SK-N-DZ (cell line): Measurements from ENCODE around the gene COL4A4.

Source experiments
- DNase-seq: peaks from one replicate; pipeline ENCODE4 v3.0.0-alpha.2; 2015; ENCODE audit warnings: low spot score

COL4A4 gene

DNA sequence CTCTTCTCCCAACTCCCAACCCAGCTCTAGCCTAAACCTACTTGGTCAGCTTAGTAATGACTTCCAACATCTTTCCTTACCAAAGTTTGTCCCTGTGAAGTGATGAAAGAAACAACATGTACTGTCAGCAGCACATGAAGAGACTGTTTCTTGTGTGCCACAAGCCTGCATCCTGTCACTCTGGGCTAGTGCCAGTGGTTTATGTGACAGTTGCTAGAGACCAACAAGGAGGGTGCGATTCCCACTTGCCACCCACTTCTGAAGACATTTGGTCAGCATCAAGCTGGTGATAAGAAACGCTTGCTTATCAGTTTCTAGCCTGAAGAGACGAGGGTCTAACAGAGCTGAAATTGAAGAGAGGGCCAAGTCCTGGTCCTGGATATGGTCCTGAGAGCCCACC lies 132.6 kb downstream of the COL4A4 start:
- DNase-seq, result no peak

GRCh38 chr2:227030789-227031188 lies 133.2 kb downstream of the COL4A4 start:
- DNase-seq, result no peak

DNA sequence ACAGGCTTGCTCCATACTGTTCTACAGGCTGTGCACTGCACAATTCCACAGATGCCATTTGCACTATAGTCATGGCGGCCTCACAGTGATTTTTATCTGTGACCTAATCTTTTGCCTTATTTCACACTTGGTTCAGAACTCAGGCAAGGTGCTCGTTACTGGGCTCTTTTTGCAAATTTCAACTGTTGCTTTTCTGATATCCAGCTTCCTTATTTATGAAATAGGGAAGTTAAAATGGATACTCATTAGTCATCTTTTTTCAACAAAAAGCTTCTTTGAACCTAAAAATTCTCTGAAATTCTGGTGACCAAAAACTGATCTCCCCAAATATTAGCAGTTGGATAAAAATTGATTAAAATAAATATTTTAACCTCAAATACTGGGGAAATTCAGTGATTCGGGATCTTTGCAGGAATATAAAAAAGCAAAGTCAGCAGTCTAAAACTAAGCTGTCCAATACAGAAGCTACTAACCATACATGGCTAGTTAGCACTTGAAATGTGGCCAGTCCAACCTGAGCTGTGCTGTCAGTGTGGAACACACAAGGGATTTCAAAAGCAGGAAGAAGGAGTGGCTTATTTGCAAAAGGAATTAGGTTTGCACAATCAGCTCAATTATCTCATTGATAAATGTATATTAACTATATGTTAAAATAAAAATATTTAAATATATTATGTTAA lies 134.4 kb downstream of the COL4A4 start:
- DNase-seq, result no peak

- DNase-seq, result no peak
Observed at GRCh38 chr2:227025510-227025909, 138.5 kb downstream of the COL4A4 start.

DNA sequence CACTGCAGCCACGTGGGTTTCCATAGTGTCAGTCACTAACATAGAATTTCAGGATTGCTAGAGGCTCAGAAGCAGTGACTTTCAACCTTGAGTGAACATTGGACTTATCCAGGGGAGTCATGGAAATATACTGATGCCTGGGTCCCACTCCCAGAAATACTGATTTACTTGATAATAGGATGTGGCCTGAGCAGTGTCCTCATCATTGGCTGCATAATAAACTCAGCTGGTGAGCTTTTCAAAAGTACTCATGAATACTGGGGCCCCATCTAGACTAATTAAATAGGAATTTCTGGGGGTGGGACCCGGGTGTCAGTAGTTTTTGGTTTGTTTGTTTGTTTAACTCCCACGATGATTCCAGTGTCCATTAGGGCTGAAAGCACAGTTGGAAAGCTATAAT lies 141.4 kb downstream of the COL4A4 start:
- DNase-seq, result no peak

- DNase-seq, result no peak
Observed at GRCh38 chr2:227020416-227020815, 143.6 kb downstream of the COL4A4 start.

GRCh38 chr2:227016894-227017293 lies 147.1 kb downstream of the COL4A4 start:
- DNase-seq, result no peak

DNA sequence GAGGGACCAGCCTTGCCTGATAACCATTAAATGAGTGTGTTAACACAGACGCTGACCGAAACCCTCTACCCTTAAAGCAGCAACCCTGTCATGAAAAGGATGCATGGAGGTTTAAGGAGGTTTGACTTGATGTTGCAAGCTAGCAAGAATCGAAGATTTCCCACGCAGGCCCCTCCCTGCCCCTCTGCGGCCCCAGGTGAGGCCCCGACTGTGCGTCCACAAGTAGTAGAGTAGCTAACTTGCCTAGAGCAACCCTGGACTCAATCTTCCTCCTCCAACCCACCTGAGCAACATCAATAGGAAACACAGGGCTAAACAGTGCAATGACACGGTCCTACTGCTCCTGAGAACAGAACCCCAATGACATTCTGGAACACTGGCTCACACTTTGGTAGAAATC lies 150.1 kb downstream of the COL4A4 start:
- no peak for DNase-seq

DNA sequence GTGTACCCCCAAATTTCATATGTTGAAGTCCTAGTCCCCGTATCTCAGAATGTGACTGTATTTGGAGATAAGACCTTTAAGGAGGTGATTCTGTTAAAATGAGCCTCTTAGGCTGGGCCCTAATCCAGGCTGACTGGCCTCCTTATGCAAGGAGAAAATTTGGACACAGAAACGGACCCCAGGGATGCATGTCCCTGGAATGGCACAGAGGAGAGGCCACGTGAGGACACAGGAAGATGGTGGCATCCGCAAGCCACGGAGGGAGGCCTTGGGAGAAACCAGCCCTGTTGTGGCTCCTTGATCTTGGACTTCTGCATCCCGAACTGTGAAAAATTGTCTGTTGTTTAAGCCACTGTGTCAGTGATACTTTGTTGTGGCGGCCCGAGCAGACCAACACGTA lies 150.7 kb downstream of the COL4A4 start:
- DNase-seq, result no peak

GRCh38 chr2:227010433-227010832 lies 153.6 kb downstream of the COL4A4 start:
- no peak for DNase-seq

DNA sequence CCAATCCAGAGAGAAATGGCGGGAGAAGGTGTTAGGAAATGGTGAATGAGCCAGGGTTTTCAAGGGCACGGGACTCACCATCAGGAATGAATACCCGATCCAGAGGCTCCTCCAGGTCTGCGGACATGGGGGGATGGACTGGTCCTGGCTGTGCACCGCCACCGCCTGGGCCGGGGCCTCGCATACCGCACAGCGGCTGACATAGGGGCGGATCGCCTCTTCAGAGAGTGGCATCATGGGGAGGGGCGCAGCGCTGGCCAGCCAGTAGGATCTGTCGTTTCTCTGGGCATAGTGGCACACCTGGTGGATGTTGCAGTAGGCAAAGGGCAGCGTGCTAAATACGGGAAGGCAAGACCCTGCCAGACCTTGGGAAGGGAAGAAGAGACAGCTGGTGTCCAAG lies 156.1 kb downstream of the COL4A4 start:
- DNase-seq, result no peak

- no peak for DNase-seq
Observed at GRCh38 chr2:227007148-227007547, 156.9 kb downstream of the COL4A4 start.

DNA sequence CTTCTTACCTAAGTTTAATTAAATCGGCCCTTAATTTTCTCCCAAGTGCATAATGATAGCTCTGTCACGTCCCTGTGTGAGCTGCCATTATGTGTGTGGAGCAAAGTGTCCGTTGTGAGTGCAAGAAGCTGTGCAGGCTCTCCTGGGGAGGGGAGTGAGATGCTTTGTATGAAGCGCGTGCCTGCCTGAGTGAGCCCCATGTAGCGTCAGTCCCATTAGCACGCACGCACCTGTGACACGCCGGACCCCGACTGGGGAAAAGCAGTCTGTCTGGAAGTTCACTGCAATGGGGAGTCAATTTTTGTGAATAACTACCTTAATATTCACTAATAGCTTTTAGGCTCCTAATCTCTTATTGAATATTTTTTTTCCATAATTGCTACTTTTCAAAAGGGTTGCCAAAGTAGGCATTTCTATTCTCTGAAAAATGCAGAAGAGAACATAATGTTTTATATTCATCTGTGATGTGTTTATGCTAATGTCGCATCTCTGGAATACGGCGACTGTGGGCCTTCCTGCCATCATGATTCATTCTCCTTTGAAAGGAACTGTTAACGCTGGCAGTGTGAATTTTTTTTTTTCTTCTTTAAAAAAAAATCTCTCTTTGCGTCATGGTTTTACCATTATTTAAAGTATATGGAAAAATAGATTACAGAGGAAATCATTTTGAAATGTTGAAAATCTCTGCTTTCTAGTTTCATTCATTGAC lies 157.7 kb downstream of the COL4A4 start:
- no peak for DNase-seq

GRCh38 chr2:227004482-227004881 lies 159.5 kb downstream of the COL4A4 start:
- no peak for DNase-seq

DNA sequence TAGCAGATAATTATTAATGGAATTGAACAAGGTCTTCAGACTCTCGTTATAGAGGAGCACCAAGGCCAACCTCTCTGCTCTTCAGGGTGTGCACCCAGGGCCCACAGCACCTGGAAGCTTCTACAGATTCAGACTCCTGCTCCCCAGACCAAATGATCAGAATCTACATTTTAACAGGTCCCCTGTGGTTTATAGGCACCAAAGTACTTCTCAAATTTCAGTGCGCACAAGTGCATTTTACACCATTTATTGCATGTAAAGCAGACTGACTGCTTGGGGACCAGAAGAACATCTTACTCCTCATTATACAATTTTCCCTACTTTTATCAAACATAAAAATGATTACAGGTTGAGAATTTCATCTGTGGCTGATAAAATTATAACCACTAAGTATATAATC lies 163.9 kb downstream of the COL4A4 start:
- no peak for DNase-seq

- no peak for DNase-seq
Observed at GRCh38 chr2:226999661-227000060, 164.3 kb downstream of the COL4A4 start.

- no peak for DNase-seq
Observed at GRCh38 chr2:226995625-226996041, 168.4 kb downstream of the COL4A4 start.

GRCh38 chr2:226994775-226995174 lies 169.2 kb downstream of the COL4A4 start:
- no peak for DNase-seq

GRCh38 chr2:226993171-226993570 lies 170.8 kb downstream of the COL4A4 start:
- DNase-seq, result no peak

DNA sequence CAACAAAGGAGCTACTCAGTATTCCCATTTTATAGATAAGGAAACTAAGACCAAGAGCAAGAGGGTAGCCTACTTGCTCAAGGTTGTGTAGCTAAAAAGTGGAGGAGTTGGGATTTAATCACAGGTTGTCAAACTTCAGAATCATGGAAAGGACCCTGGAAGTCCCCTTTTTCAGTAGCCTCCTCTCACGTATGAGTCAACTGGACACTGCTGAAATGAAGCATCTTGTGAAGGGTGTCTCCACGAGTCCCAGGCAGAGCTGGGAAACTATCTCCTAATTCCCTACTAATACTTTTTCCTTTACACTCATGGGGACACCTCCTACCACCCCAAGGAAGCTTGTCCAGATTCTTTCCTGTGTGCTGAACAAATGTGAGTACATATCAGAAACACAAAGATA lies 172.3 kb downstream of the COL4A4 start:
- DNase-seq, result no peak

DNA sequence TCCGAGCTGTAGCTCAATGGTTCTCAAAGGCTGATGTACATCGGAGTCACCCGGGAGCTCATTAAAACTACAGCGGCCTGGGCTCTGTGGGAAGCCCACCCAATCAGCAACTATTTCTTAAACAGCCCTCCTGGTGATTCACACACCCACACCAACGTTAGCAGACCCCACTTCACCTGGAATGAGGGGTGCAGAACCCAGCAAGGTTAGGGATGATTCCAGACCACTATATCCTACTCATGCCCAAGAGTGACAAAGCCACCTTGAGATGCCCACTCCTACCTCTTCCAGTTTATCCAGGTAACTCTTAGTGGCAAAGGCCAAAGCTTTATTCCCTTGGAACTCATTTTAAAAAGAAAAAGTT lies 178.4 kb downstream of the COL4A4 start:
- no peak for DNase-seq

GRCh38 chr2:226984750-226985582 lies 179.0 kb downstream of the COL4A4 start:
- peak; percentile 67 for DNase-seq
